Stomach (tissue), 4 donors: ENCODE data around the gene OR56A3.

ENCODE experiments used
- POLR2A ChIP-seq, 4 donors: fragments of 450-650 bp; IDR thresholded peaks; one replicate each; pipeline ENCODE4 v1.6.1; 2016; ENCODE audit warnings: antibody characterized with exemption in 4 of 4, control low read depth in 2 of 4, mild to moderate bottlenecking in 1 of 4, moderate library complexity in 1 of 4
- POLR2AphosphoS5 ChIP-seq, 3 donors: sonication (generic); formaldehyde crosslinking; IDR thresholded peaks; one replicate each; pipeline ENCODE4 v1.6.1; 2016; ENCODE audit warnings: antibody characterized with exemption in 3 of 3
- TF ChIP-seq, protein P1 (sequence below), 7 experiments: fragments of 450-650 bp in 4 of 7; fragments of 200-600 bp in 3 of 7; sonication (generic) in 3 of 7; IDR thresholded peaks; one replicate each; pipeline ENCODE4 v1.5.1; 2016 to 2019; ENCODE audit warnings: antibody characterized with exemption in 7 of 7, control low read depth in 2 of 7, mild to moderate bottlenecking in 1 of 7

DNA sequence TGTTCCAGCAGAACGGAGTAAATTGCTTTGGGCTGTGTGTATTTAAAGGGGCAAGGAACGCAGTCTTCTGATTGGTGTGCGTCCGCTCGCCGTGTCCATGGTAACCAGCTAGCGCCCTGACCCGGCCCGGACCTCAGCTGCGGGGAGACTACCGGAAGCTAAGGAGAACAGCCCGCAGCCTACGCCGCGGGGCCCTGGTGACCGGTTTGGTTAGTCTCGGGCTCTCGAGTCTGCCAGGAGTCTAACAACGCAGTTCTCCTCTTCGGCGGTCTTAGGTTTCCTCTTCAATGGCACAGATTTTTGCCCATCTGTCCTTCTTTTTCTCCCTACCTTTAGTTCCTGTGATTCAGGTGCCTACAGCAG is 3.5 kb upstream of the OR56A3 start:
- TF ChIP-seq, protein P1, sequence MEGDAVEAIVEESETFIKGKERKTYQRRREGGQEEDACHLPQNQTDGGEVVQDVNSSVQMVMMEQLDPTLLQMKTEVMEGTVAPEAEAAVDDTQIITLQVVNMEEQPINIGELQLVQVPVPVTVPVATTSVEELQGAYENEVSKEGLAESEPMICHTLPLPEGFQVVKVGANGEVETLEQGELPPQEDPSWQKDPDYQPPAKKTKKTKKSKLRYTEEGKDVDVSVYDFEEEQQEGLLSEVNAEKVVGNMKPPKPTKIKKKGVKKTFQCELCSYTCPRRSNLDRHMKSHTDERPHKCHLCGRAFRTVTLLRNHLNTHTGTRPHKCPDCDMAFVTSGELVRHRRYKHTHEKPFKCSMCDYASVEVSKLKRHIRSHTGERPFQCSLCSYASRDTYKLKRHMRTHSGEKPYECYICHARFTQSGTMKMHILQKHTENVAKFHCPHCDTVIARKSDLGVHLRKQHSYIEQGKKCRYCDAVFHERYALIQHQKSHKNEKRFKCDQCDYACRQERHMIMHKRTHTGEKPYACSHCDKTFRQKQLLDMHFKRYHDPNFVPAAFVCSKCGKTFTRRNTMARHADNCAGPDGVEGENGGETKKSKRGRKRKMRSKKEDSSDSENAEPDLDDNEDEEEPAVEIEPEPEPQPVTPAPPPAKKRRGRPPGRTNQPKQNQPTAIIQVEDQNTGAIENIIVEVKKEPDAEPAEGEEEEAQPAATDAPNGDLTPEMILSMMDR (IDR thresholded peaks at IDR 0.05) = no peak
- TF ChIP-seq POLR2AphosphoS5 (IDR thresholded peaks at IDR 0.05) (no peak), POLR2A (IDR thresholded peaks at IDR 0.05) (no peak)
